Activated CD4-positive, CD25-positive, alpha-beta regulatory T cell treated with anti-CD3 and anti-CD28 coated beads, Interleukin-2, amount 50 U/mL, for 72 hours (primary cell): ENCODE results near the gene SLC3A2.
"Not testable (repeated sequence)": the region's sequence is repeated elsewhere in the genome, so short reads cannot be mapped to it uniquely, and the experiment has no call there.

Source experiments
- DNase-seq: peaks from one replicate; pipeline ENCODE4 v3.0.0; 2021

SLC3A2 gene

DNA sequence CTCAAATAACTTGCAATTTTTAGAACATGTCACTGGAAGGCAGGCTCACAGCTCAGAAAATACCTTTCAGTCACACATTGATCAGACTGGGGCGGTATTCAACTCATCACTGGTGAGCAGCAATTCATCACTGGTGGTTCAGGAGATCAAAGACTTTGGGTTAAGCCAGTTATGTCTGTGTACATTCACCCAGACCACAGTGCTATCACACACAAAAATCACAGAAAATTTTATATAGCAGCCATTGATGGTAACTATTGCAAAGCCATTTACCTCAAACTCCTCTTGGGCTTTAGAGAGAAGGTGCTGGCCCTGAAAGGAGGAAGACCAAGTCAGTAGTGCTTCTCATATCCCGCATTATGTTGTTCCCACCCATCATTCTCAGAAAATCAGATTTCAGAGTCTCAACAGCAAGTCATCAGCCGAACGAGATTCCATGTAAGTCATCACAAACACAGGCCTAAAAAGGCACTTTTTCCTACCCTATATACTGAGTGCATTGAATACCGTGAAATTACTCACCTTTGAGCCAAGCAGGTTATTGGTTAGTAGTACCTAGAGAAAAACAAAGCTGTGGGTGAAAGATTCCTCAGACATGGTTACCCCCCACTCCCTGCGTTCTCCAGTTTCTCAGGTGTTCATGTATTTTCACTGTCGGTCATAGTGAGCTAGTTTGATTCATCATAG is 27.3 kb upstream of the SLC3A2 start:
- no peak for DNase-seq

DNA sequence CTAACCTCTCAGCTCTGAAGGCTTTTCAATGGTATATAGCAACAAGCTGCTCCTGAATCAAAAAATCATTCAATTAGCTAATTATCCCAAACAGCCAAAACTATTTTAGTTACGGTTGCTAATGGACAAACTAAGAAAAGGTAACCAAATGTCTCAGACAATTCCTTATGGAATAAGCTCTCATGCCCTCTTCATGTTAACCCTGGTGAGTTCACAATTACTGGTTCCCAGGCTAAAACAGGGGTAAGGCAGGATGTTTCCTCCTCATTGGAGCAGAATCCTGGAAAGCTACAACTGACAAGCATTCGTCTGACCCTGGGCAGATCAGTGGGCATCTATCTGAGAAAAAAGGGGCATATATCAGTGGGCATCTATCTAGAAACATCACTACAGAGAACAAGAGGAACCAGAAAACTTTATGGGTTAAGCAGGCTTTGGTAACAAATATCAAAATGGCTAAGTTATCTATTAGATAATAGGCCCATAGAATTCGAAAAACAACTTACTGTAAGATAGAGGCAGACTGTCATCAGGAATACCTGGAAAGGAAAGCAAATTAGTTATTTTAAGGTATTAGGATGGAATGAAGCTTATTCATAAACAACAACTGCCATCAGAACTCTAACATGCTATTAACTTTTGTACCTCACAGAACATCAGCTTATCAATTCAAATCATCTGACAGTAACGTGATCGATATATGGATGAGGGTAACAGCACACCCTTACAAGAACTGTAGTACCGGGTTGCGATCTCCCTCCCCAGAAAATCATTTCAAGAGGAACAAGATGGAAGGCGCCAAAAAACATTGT is 26.5 kb upstream of the SLC3A2 start:
- no peak for DNase-seq

DNA sequence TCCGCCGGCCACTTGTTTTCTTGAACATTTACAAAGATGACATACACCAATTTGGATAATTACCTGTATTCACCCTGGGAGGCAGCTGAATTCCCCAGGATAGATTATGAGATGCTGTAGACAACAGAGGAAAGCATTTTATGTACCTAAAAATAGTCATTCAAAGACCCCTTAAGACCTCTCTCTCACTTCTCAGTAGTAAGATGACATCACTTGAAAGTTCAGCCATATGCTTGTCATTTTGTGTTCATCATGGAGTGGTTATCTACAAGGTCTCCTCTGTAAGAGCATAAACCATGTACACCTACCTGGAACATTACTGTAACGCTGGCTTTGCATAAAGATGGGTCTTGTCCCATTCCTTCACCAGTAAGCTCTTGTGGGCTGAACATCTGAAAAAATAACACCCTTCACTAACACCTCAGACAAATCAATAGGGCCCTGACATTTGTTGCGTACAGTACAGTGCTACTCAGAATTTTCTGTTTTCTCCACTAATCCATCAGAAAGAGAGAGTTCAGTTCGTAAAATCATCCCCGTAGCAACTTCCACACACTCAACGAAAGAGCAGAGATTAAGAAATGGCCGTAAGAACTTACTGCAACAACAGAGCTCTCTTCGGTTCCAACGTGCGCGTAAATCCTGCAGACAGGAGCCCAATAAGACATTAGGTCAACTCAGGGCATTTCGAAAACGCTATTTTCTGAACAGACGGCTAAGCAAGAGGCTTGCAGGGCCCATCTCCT is 25.7 kb upstream of the SLC3A2 start:
- no peak for DNase-seq

DNA sequence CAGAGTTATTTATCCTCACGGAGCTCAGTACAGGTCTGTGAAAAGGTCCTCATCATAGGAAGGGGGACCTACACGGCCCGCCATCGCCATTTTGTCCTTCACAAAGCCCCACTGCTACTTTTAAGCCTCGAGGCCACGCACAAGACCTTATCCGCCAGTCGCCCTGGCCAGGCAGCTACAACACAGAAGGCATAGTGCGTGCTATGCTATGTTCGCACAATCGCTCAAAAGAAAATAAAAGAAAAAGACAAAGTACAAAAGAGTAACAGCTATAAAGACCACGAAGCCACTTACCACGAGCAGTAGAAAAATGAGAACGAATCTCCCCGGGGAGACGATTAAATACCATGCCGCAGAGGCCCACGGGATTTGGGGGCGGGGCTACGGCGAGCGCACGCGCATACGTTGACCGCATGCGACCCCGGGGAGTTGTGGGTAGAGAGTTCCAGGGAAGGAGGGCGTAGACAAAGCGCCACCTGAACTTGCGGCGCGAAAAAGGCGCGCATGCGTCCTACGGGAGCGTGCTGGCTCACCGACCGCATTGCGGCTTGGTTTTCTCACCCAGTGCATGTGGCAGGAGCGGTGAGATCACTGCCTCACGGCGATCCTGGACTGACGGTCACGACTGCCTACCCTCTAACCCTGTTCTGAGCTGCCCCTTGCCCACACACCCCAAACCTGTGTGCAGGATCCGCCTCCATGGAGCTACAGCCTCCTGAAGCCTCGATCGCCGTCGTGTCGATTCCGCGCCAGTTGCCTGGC is 24.9 kb upstream of the SLC3A2 start:
- peak; percentile 98 for DNase-seq

DNA sequence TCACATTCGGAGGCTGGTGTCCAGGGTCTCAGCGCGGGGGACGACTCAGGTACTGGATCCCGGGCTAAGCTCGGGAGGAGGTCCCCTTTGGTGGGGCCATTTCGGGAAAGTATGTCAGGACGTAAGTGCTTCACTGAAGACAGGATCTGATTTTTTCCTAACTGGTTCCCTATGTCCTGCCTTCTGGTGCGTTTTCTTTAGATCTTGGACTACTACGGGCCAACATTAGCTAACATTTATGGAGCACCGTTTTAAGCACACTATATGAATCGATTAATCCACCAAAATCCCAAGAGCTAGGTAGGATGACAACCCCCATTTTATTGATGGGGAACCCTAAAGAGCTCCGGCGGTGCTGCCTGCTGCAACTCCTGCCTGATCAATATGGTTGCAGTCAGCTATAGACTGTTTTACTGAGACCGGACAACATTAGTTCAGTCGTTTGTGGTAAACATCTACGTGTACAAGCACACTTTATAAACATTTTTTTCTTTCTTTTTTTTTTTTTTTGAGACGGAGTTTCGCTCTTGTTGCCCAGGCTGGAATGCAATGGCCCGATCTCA is 24.3 kb upstream of the SLC3A2 start:
- DNase-seq: no peak

DNA sequence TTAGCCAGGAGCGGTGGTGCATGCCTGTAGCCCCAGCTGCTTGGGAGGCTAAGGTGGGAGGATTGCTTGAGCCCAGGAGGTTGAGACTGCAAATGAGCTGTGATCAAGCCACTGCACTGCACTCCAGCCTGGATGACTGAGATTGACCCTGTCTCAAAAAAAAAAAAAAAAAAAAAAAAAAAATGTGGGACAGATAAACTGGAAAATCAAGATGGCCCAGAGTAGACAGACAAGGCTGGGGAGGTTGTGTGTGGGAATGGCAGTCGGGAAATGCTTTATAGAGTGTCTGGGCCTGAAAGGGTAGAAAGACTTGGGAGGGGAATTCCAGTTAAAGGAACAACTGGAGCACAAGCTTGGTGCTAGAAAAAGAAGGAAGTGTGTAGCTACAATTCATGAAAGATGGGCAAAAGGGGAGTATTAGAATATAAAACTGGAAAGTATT is 23.1 kb upstream of the SLC3A2 start:
- no peak for DNase-seq

DNA sequence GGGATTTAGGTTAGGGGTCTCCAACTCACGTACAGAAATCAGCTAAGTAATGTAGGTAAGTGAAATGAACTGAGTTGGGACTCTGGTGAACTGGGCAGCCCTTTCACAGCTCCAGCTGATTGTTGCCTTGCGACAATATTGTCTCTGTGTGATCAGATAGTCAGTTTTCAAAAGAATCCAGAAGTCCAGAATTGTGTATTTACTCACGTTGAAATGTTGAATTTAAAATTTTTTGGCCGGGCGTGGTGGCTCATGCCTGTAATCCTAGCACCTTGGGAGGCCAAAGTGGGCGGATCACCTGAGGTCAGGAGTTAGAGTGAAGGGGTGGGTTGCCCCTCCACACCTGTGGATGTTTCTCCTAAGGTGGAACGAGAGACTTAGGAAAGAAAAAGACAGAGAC is 22.5 kb upstream of the SLC3A2 start:
- no peak for DNase-seq

DNA sequence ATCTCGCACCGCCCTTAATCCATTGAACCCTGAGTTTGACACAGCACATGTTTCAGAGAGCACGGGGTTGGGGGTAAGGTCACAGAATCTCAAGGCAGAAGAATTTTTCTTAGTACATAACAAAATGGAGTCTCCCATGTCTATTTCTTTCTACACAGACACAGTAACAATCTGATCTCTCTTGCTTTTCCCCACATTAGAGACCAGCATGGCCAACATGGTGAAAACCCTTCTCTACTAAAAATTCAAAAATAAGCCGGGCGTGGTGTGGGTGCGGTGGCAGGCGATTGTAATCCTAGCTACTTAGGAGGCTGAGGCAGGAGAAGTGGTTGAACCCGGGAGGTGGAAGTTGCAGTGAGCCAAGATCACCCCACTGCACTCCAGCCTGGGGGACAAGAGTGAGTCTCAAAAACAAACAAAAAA is 21.4 kb upstream of the SLC3A2 start:
- not testable (repeated sequence) for DNase-seq

DNA sequence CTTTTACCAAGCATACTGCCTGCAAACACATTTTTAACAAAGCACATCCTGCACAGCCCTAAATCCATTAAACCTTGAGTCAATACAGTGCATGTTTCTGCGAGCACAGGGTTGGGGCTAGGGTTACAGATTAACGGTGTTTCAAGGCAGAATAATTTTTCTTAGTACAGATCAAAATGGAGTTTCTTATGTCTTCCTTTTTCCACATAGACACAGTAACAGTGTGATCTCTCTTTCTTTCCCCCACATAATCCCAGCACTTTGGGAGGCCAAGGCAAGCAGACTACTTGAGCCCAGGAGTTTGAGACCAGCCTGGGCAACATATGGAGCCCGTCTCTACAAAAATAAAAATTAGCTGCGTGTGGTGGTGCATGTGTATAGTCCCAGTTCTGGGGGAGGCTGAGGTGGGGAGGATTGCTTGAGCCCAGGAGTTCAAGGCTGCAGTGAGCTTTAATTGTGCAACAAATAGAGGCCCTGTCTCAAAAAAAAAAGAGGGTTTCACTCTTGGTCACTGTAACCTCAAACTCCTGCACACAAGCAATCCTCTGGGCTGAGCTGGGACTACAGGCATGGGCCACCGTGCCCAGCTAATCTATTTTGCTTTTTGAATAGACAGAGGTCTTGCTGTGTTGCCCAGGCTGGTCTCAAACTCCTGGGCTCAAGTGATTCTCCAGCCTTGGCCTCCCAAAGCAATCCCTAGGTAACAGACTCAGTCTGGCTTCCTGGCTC is 19.7 kb upstream of the SLC3A2 start:
- no peak for DNase-seq

DNA sequence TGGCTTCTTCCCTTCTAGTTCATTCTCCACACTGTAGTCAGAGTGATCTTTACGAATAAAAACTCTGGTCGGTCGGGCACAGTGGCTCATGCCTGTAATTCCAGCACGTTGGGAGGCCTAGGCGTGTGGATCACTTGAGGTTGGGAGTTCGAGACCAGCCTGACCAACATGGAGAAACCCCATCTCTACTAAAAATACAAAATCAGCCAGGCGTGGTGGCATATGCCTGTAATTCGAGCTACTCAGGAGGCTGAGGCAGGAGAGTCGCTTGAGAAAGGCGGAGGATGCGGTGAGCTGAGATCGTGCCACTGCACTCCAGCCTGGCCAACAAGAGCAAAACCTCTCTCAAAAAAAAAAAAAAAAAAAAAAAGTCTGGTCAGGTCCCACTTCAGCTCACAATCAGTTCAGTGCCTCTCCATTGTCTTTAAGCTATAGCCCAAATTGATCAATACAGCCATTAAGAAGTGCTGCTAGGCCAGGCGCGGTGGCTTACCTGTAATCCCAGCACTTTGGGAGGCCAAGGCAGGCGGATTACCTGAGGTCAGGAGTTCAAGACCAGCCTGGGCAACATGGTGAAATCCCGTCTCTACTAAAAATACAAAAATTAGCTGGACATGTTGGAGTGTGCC is 19.0 kb upstream of the SLC3A2 start:
- DNase-seq: not testable (repeated sequence)

DNA sequence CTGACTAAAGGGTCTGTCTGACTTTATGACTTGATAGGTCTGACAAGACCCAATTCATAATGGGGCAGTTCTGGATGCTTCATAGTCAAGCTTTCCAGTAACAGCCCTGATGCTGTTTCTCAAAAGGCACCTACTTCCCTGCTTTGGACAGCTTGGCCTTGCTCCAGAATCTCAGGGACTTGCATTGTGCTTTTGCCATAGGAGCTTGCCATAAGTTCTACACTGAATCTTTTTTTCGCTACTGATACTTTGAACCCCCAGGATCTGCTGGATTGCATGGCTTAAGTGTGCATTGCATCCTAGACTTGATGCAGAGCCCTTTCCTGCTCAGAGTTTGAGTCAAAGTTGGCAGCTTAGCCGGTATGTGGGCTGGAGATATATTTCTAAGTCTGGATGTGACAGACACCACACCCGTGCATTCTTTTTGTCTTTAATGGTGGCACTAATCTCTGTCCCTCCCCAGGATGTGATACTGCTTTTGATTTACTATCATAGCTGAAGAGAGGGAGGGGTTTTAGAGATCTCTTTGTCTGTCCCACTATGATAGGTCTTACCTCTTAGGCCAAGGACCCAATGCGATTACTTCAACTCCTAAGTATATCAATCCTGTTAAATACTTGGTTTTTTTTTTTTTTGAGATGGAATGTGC is 16.9 kb upstream of the SLC3A2 start:
- DNase-seq: no peak

DNA sequence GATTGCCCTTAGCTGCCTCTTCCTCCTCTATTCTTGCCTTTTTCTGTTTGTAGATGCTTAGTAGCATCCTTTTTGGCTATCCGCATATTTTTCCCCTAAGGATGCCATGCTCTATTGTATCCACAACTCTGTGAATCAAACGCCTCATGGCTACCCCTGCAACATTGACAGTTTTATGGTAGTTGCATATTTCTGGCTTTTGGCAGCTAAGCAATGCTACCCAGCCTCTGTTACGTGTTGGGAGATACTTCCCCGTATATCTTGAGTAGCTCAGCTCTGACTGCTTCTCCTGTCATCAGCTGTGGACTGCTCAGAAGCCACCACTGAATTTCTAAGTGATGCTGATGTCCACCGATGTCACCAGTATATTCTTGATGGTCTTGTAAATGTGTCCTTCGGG is 15.1 kb upstream of the SLC3A2 start:
- no peak for DNase-seq

DNA sequence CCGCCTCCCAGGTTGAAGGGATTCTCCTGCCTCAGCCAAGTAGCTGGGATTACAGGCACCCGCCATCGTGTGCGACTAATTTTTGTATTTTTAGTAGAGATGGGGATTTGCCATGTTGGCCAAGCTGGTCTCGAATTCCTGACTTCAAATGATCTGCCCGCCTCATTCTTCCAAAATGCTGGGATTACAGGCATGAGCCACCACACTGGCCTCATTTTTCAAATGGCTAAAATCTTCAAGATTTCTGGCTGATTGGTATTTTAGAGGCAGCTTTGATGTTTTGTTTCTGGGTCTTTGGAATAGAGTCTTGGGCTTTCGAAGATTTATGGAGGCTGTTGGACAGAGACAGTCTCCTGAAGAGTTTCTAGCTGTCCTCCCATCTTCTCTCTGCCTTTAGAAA is 5.8 kb upstream of the SLC3A2 start:
- DNase-seq: no peak

DNA sequence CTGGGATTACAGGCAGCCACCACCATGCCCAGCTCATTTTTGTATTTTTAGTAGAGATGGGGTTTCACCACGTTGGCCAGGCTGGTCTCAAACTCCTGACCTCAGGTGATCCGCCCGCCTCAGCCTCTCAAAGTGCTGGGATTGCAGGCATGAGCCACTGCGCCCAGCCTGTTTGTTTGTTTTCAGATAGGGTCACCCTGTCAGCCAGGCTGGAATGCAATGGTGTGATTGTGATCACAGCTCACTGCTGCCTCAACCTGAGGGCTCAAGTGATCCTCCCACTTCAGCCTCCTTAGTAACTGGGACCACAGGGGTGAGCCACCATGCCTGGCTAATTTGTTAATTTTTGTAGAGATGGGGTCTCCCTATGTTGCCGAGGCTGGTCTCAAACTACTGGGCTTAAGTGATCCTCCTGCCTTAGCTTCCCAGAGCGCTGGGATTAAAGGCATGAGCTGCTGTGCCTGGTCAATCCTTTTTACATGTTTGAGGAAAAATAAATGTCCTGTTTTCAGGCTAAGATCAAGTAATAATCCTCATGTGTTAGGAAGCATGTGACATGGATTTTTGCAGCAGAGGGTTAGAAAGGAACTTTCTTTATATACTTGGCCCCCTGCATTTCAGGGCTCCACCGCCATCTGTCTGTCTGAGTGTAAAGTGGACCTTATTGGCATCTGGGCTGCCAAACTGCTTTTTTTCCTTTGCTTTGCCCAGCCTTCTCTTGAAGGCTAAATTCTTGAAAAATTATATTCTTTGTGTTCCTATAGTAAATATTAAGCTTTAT is 4.8 kb upstream of the SLC3A2 start:
- no peak for DNase-seq

DNA sequence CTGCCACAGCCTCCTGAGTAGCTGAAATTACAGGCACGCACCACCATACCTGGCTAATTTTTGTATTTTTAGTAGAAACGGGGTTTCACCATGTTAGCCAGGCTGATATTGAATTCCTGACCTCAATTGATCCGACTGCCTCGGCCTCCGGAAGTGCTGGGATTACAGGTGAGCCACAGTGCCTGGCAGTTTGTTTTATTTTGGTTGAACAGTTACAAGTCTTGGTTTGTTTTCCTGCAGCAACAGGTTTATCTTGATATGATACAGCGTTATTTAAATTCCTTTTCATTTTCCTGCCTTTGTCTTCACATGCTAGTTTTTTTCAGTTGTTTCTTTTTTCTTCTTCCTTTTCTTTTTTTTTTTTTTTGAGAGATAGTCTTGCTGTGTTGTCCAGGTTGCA is 4.0 kb upstream of the SLC3A2 start:
- no peak for DNase-seq

DNA sequence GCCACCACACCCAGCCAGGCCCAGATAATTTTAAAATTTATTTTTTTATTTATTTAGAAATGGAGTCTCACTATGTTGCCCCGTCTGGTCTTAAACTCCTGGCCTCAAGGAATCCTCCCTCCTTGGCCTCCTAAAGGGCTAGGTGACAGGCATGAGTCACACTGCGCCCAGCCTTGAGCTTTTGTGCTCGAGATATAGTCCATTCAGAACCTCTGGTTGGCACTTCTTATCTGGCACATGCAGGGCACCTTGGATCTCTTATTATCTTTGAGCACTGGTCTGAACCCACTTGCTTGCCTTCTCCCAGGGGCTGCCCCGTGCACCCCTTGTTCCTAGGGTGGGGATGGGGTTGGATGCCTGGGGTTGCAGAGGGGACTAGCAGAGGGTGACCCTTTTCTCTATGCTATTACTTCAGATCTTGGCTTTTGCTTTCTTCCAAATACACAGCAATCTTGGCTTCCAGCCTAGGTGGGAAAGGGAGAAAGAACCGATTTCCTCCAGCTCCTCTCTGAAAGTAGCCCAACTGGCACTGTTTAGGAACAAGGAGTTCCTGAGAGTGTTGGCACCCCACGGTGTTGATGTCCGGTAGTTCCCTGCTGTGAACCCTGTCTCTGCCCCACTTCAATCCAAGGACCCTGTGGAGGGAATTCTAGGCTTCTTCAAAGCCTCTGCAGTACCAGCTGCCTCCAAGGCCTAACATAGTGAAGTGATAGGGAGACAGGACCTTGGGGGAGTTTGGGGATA is 1.3 kb upstream of the SLC3A2 start:
- DNase-seq: no peak

DNA sequence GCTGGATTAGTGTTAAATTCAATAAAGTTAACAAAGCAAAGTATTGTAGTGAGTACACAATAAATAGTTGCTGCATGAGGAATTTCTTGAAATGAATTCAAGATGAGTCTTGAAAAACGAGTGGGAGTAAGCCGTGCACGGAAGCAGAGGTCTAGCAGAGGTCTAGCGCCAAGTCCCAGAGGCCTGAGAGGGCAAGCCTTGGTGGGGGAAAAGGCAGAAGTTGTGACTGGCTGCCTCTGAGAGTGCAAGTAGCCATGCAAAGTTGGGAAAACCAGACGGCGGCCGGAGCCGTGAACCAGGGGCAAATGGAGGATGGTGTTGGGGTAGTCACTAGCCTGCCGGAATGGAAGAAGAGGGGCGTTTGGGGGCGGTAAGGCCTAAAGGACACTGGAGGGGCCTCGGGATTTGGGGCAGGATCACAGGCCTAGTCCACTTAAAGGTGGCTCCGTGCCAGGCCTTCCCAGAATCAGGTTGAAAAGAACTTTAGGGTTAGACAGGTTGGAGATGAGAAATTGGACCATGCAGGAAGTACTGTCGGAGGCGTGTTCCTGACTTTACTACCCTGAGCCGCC is 379 bp upstream of the SLC3A2 start:
- DNase-seq: no peak

DNA sequence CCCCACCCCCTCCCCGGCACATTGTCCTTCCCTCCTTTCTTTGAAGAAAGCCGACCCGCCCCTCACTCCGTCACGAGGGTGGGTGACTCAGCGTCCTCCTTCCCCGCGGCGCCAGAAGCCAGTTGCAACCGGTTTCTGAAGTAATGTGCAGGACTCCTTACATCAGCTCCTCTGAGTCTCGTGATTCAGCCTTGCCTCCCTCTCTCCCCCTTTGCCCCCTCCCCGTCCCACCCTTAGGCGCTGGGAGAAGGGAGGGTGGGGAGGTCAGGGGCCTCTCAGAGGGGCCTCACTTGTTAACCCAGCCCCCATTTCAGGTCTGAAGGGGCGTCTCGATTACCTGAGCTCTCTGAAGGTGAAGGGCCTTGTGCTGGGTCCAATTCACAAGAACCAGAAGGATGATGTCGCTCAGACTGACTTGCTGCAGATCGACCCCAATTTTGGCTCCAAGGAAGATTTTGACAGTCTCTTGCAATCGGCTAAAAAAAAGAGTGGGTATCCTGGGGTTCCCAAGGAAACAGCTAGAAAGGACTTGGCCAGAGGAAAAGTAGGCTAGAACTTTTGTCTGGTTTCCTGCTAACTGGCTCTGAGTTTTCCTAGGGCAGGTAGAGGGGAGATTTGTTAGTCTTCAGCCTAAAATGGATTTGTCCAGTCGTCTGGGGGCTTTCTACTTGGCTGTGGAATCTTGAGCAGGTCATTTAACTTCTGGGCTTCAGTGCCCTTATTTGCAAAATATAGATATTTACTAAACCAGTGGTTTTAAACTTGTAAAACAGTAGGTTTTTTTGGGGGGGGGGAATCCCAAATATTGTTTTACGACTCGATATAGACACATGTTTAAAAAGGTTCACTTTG is 1.1 kb downstream of the SLC3A2 start:
- DNase-seq: peak; percentile 88
